Liver (tissue), 9 donors: ENCODE data around the gene WNT8B. TPM values are rescaled to one million over a fixed set of nuclear protein-coding genes. Genes with fewer than 3 reads are reported as not detected.

ENCODE experiments used
- DNase-seq: peaks from one replicate; pipeline ENCODE4 v3.0.0-alpha.2; 2017; ENCODE audit warnings: low spot score
- H3K27ac ChIP-seq, 2 donors: one replicate each; pipeline ENCODE4 v1.7.0; 2013; ENCODE audit warnings: inconsistent platforms in 2 of 2, low read length in 2 of 2, control low read depth in 1 of 2, low read depth in 1 of 2, mild to moderate bottlenecking in 1 of 2
- H3K27me3 ChIP-seq, 4 donors: one replicate each; pipeline versions ENCODE4 v1.6.1 to v1.7.0; 2013; ENCODE audit warnings: low read length in 3 of 4, inconsistent platforms in 1 of 4, mild to moderate bottlenecking in 1 of 4, moderate library complexity in 1 of 4; ENCODE audit not compliant: control insufficient read depth in 4 of 4, insufficient read depth in 4 of 4
- H3K36me3 ChIP-seq, 4 donors: one replicate each; pipeline versions ENCODE4 v1.6.1 to v1.7.0; 2013; ENCODE audit warnings: low read length in 3 of 4, mild to moderate bottlenecking in 3 of 4, low read depth in 1 of 4, moderate library complexity in 1 of 4; ENCODE audit not compliant: control insufficient read depth in 4 of 4, insufficient read depth in 3 of 4
- H3K4me1 ChIP-seq, 4 donors: one replicate each; pipeline versions ENCODE4 v1.6.1 to v1.7.0; 2013; ENCODE audit warnings: low read length in 3 of 4, mild to moderate bottlenecking in 3 of 4, moderate library complexity in 1 of 4; ENCODE audit not compliant: control insufficient read depth in 4 of 4, insufficient read depth in 4 of 4
- H3K4me3 ChIP-seq, 3 donors: one replicate each; pipeline versions ENCODE4 v1.6.1 to v1.7.0; 2013; ENCODE audit warnings: low read length in 3 of 3, control low read depth in 1 of 3, low read depth in 1 of 3, mild to moderate bottlenecking in 1 of 3
- H3K9ac ChIP-seq, 2 donors: one replicate each; pipeline ENCODE4 v1.7.0; 2013; ENCODE audit warnings: low read length in 2 of 2, mild to moderate bottlenecking in 2 of 2, moderate library complexity in 2 of 2, control low read depth in 1 of 2, low read depth in 1 of 2
- H3K9me3 ChIP-seq, 4 donors: one replicate each; pipeline versions ENCODE4 v1.6.1 to v1.7.0; 2013; ENCODE audit warnings: low read length in 3 of 4; ENCODE audit not compliant: control insufficient read depth in 4 of 4
- ATF3 ChIP-seq: IDR thresholded peaks from 2 replicates; pipeline ENCODE4 v1.6.1; 2016; ENCODE audit warnings: antibody characterized with exemption
- CTCF ChIP-seq: fragments of 150-350 bp; IDR thresholded peaks from 2 replicates; pipeline ENCODE4 v1.5.1; 2017; ENCODE audit warnings: improper control_type of control experiment, low read depth, low read length; ENCODE audit not compliant: missing input control
- EGR1 ChIP-seq, 2 donors: IDR thresholded peaks; 2 replicates each; pipeline ENCODE4 v1.6.1; 2016 to 2018; ENCODE audit warnings: antibody characterized with exemption in 2 of 2, low read depth in 2 of 2
- FOXA1 ChIP-seq: IDR thresholded peaks from 2 replicates; pipeline ENCODE4 v1.6.1; 2016; ENCODE audit warnings: antibody characterized with exemption
- FOXA2 ChIP-seq: IDR thresholded peaks from 2 replicates; pipeline ENCODE4 v1.6.1; 2016; ENCODE audit warnings: antibody characterized with exemption
- GABPA ChIP-seq, 2 donors: IDR thresholded peaks in 1 of 2; conservative IDR thresholded peaks in 1 of 2; 2 replicates each; pipeline ENCODE4 v1.6.1; 2016; ENCODE audit warnings: antibody characterized with exemption in 2 of 2, mild to moderate bottlenecking in 1 of 2, moderate library complexity in 1 of 2
- HNF4A ChIP-seq, 2 donors: conservative IDR thresholded peaks; 2 replicates each; pipeline ENCODE4 v1.6.1; 2016; ENCODE audit warnings: antibody characterized with exemption in 2 of 2, mild to moderate bottlenecking in 2 of 2
- HNF4G ChIP-seq: IDR thresholded peaks from 2 replicates; pipeline ENCODE4 v1.6.1; 2016; ENCODE audit warnings: antibody characterized with exemption
- JUND ChIP-seq, 2 donors: IDR thresholded peaks; 2 replicates each; pipeline ENCODE4 v1.6.1; 2016; ENCODE audit warnings: antibody characterized with exemption in 2 of 2
- NR2F2 ChIP-seq: IDR thresholded peaks from 2 replicates; pipeline ENCODE4 v1.6.1; 2016; ENCODE audit warnings: antibody characterized with exemption
- RAD21 ChIP-seq, 2 donors: IDR thresholded peaks; 2 replicates each; pipeline ENCODE4 v1.6.1; 2016; ENCODE audit warnings: antibody characterized with exemption in 2 of 2, mild to moderate bottlenecking in 2 of 2
- REST ChIP-seq: IDR thresholded peaks from 2 replicates; pipeline ENCODE4 v1.6.1; 2016; ENCODE audit warnings: antibody characterized with exemption, mild to moderate bottlenecking
- RXRA ChIP-seq, 2 donors: IDR thresholded peaks; 2 replicates each; pipeline ENCODE4 v1.6.1; 2017 to 2018; ENCODE audit warnings: antibody characterized with exemption in 2 of 2, mild to moderate bottlenecking in 1 of 2
- TAF1 ChIP-seq: conservative IDR thresholded peaks from 2 replicates; pipeline ENCODE4 v1.6.1; 2016; ENCODE audit warnings: antibody characterized with exemption, mild to moderate bottlenecking
- YY1 ChIP-seq: IDR thresholded peaks from 2 replicates; pipeline ENCODE4 v1.6.1; 2016; ENCODE audit warnings: antibody characterized with exemption, mild to moderate bottlenecking
- WGBS: extraction: QIAGEN DNeasy Blood & Tissue Kit; methylation state at CpG from one replicate; pipeline ENCODE4 v1.1.7; 2013; 5-methylcytosine and 5-hydroxymethylcytosine counted together
- polyA plus RNA-seq, 2 donors: library from polyadenylated mRNA; stranded (reverse) in 1 of 2; unstranded in 1 of 2; fragments of 200-250 nt in 1 of 2; fragments of >200 nt in 1 of 2; fragmentation: Nextera tagmentation in 1 of 2; extraction: Ambion mirVana in 1 of 2; gene quantifications; one replicate each; pipeline versions ENCODE4 v1.2.1 to v1.2.3, GENCODE V29; 2013 to 2015
- total RNA-seq, 2 donors: library from RNA; depleted of rRNA; stranded (reverse); fragments of >200 nt; gene quantifications; one replicate each; pipeline ENCODE4 v1.2.3, GENCODE V29; 2014
- TF ChIP-seq, protein P1 (sequence below): IDR thresholded peaks from 2 replicates; pipeline ENCODE4 v1.6.1; 2016; ENCODE audit warnings: antibody characterized with exemption
- TF ChIP-seq, protein P2 (sequence below): IDR thresholded peaks from 2 replicates; pipeline ENCODE4 v1.6.1; 2016; ENCODE audit warnings: antibody characterized with exemption
- donor health status: healthy.
- donor health status: healthy.
- donor health status: healthy.
- donor health status: healthy.
- donor health status: healthy.

The WNT8B gene
- total and polyA plus RNA-seq, 4 donors: not detected

- Histone ChIP-seq H3K4me3 (no peak overlapping the region), H3K36me3 (peaks cover 0 to 32% (median 20%) of the 10 kb centered on the region in 4 donors), H3K9ac (no peak overlapping the region), H3K27me3 (peaks cover 0 to 2% (median 0%) of the 10 kb centered on the region in 4 donors), H3K27ac (no peak overlapping the region), H3K4me1 (peaks cover 3 to 20% (median 13%) of the 10 kb centered on the region in 4 donors), H3K9me3 (no peaks in the 10 kb centered on the region)
- DNase-seq: no peak
- no peak for TF ChIP-seq YY1
- TF ChIP-seq HNF4G: no peak
- no peak for TF ChIP-seq HNF4A (conservative IDR thresholded peaks at IDR 0.05)
- TF ChIP-seq, protein P1, sequence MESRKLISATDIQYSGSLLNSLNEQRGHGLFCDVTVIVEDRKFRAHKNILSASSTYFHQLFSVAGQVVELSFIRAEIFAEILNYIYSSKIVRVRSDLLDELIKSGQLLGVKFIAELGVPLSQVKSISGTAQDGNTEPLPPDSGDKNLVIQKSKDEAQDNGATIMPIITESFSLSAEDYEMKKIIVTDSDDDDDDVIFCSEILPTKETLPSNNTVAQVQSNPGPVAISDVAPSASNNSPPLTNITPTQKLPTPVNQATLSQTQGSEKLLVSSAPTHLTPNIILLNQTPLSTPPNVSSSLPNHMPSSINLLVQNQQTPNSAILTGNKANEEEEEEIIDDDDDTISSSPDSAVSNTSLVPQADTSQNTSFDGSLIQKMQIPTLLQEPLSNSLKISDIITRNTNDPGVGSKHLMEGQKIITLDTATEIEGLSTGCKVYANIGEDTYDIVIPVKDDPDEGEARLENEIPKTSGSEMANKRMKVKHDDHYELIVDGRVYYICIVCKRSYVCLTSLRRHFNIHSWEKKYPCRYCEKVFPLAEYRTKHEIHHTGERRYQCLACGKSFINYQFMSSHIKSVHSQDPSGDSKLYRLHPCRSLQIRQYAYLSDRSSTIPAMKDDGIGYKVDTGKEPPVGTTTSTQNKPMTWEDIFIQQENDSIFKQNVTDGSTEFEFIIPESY: no peak
- TF ChIP-seq FOXA2: no peak
- TF ChIP-seq EGR1 (IDR thresholded peaks at IDR 0.05; ENCODE audit: low read depth in 2 of 2): no peak
- no peak for TF ChIP-seq GABPA (IDR thresholded peaks at IDR 0.05 in 1 of 2, conservative IDR thresholded peaks at IDR 0.05 in 1 of 2)
- no peak for TF ChIP-seq TAF1
- TF ChIP-seq ATF3: no peak
- no peak for TF ChIP-seq NR2F2
- no peak for TF ChIP-seq JUND (IDR thresholded peaks at IDR 0.05)
- TF ChIP-seq, protein P2, sequence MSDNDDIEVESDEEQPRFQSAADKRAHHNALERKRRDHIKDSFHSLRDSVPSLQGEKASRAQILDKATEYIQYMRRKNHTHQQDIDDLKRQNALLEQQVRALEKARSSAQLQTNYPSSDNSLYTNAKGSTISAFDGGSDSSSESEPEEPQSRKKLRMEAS: no peak
- TF ChIP-seq FOXA1: no peak
- WGBS: 88% methylated on average over 8 of the region's 8 CpGs
Observed at GRCh38 chr10:100485366-100485765, 22.6 kb downstream of the WNT8B start.

- no peak for TF ChIP-seq YY1
- TF ChIP-seq EGR1 (IDR thresholded peaks at IDR 0.05; ENCODE audit: low read depth in 2 of 2): no peak
- TF ChIP-seq HNF4A (conservative IDR thresholded peaks at IDR 0.05): no peak
- no peak for TF ChIP-seq FOXA1
- TF ChIP-seq REST: no peak
- TF ChIP-seq, protein P1: no peak
- TF ChIP-seq HNF4G: no peak
- TF ChIP-seq, protein P2: no peak
- no peak for TF ChIP-seq TAF1
- TF ChIP-seq RXRA (IDR thresholded peaks at IDR 0.05): no peak
- no peak for TF ChIP-seq NR2F2
- no peak for TF ChIP-seq RAD21 (IDR thresholded peaks at IDR 0.05)
- TF ChIP-seq FOXA2: no peak
- TF ChIP-seq CTCF: no peak
- TF ChIP-seq GABPA (IDR thresholded peaks at IDR 0.05 in 1 of 2, conservative IDR thresholded peaks at IDR 0.05 in 1 of 2): no peak
- Histone ChIP-seq H3K9ac (no peak overlapping the region), H3K27ac (no peak overlapping the region), H3K4me3 (no peak overlapping the region), H3K27me3 (peaks cover 0 to 2% (median 0%) of the 10 kb centered on the region in 4 donors), H3K36me3 (peaks cover 0 to 32% (median 20%) of the 10 kb centered on the region in 4 donors), H3K9me3 (no peaks in the 10 kb centered on the region), H3K4me1 (peaks cover 3 to 20% (median 13%) of the 10 kb centered on the region in 4 donors)
- DNase-seq: no peak
- WGBS: 94% methylated on average over 10 of the region's 10 CpGs
Observed at GRCh38 chr10:100485801-100486495, 23.1 kb downstream of the WNT8B start.
